SKM-1 treated with dmso at 0.1 percent for 144 hours (cell line): ENCODE data around the gene RBFA.

Experiments used
- DNase-seq: peaks from one replicate; lab custom pipeline; 2025; ENCODE audit not compliant: unreplicated experiment; lab: John Stamatoyannopoulos, UW

Gene RBFA

DNA sequence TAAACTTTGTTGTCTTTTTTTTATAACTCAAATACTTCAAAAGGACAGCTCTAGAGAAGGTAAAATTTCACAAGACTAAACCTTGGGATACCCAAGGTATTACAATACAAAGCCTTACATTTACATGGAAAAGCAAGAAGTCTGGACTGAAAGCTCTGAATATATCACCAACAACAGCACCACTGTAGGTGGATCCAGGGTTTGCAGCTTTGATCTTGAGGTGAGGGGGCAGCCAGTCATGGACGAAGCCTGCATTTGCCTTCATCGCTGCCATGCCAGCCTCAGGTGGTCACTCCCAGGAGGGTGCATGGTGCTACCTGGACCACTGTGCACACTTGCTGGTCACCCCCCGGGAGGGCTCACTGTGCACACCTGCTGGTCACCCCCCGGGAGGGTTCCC is 36.6 kb downstream of the RBFA start:
- DNase-seq: no peak

DNA sequence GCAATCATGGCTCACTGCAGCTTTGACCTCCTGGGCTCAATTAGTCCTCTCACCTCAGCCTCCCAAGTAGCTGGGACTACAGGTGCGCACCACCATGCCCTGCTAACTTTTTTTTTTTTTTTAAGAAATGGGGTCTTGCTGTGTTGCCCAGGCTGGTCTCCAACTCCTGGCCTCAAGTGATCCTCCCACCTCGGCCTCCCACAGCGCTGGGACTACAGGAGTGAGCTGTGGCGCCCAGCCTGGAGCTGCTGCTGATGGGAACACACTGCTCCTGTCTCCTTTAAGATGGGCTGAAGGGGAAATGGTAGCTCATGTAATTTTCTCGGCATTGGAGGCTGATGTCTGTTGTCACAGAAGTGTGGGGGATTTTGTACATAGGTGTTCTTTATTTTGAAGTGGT is 39.9 kb downstream of the RBFA start:
- no peak for DNase-seq

DNA sequence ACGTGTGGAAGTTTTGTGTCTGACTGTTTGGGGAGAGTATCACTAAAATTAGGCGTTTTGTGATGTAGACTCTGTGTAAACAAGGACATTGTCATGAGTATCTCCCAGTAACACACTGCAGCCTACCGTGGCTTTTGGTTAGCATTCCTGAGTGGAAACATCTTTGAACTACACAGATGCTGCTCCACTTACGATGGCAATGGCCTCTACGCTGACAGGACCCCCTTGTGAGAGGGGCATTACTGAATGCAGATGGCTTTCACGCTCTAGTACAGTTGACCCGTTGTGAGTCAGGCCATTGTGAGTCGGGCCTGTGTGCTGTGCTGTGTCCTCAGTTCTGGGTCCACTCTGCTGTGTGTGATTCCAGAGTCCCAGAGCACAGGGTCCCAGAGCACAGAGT is 40.5 kb downstream of the RBFA start:
- no peak for DNase-seq

DNA sequence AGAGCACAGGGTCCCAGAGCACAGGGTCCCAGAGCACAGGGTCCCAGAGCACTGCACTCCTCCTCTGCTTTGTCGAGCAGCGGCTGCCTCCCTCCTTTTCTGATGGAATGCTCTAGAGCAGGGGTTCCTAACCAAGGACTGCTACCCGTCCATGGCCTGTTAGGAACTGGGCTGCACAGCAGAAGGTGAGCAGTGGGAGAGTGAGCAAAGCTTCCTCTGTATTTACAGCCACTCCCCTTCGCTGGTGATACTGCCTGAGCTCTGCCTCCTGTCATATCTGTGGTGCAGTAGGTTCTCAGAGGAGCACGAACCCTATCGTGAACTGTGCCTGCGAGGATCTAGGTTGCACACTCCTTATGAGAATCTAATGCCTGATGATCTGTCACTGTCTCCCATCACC is 41.7 kb downstream of the RBFA start:
- DNase-seq: no peak

DNA sequence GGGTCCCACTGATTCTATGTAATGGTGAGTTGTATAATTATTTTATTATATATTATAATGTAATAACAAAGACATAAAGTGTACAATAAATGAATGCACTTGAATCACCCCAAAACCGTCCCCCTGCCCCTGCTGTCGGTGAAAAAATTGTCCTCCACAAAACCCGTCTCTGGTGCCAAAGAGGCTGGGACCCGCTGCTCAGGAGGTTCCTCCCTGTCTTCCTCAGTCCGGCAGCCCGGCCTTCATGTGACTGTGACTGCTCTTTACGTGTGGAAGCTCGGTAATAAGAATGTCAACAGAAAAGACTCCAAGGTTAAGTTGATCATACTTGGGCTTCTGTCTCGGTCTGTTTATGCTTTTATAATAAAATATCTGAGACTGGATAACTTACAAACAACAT is 42.1 kb downstream of the RBFA start:
- no peak for DNase-seq

DNA sequence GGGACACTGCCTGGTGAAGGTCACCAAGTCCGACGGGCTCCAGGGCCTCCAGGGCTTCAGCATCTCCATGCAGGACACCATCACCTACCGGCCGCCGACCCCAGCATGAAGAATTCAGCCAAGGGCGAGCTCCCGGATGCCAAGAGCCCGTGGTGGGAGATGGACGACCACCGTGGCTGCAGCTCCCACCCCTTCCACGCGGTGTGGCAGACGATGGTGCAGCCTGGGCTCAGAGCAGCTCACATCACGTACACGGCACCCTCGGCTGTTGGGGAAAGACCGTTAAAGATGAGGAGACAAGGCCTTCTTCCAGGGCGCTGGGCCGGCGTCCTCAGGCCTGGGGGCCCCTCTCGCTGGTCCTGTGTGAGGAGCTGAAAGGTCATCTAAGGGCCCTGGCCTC is 43.6 kb downstream of the RBFA start:
- no peak for DNase-seq
